ENCODE data around the gene PADI3. TPM values are rescaled to one million over a fixed set of nuclear protein-coding genes. Genes with fewer than 3 reads are reported as not detected.

Gene PADI3
- total and polyA plus RNA-seq, 2 of the 8 experiments (the other 6 are each of a cell fraction or from before 2014, with no cell fraction given): 0.37 to 0.94 TPM

DNA sequence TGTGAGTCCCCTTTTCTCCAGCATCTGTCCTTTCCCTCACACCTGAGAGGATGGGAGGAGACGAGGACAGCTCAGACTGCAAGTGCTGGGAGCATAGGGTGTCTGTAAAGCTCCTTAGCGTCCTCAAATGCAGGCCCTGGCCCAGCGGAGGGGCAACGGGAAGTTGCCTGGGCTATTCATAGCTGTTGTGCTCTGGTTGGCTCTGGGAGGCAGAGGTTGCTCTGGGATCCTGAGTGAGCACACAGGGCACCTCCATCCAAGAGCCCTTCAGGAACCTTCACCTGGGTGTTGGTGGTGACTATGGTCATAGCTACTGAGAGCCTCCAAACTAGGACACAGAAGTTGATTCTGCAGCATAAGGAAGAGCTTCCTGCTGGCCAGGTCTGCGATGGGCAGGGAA lies 41.4 kb upstream of the PADI3 start (continued):
- TF ChIP-seq, protein P1, sequence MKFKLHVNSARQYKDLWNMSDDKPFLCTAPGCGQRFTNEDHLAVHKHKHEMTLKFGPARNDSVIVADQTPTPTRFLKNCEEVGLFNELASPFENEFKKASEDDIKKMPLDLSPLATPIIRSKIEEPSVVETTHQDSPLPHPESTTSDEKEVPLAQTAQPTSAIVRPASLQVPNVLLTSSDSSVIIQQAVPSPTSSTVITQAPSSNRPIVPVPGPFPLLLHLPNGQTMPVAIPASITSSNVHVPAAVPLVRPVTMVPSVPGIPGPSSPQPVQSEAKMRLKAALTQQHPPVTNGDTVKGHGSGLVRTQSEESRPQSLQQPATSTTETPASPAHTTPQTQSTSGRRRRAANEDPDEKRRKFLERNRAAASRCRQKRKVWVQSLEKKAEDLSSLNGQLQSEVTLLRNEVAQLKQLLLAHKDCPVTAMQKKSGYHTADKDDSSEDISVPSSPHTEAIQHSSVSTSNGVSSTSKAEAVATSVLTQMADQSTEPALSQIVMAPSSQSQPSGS (IDR thresholded peaks at IDR 0.05; ENCODE audit: low read length): no peak
- TF ChIP-seq TAF1 (IDR thresholded peaks at IDR 0.05; ENCODE audit: low read depth, low read length) (no peak), POU5F1 (IDR thresholded peaks at IDR 0.05; ENCODE audit: low read depth, low read length) (no peak), EZH2 (IDR thresholded peaks at IDR 0.05; ENCODE audit: low read depth, low read length, severe bottlenecking) (no peak), ATF3 (IDR thresholded peaks at IDR 0.05; ENCODE audit: insufficient read depth, low read depth, low read length) (no peak), TEAD4 (IDR thresholded peaks at IDR 0.05; ENCODE audit: low read depth, low read length) (no peak), SUZ12 (IDR thresholded peaks at IDR 0.05; ENCODE audit: low read length) (no peak), EGR1 (IDR thresholded peaks at IDR 0.05; ENCODE audit: borderline replicate concordance, low read depth, low read length) (no peak), NANOG (IDR thresholded peaks at IDR 0.05; ENCODE audit: insufficient read depth, low read depth, low read length, poor library complexity, severe bottlenecking) (no peak), ASH2L (IDR thresholded peaks at IDR 0.05; ENCODE audit: low read length) (no peak)

All from H1 (cell line).